ELR (cell line): ENCODE data around the gene SMARCA2.
A peak's percentile ranks its signal among the peaks of the same experiment; 100 is the strongest.
"Not testable (repeated sequence)": the region's sequence is repeated elsewhere in the genome, so short reads cannot be mapped to it uniquely, and the experiment has no call there.

ENCODE experiments used
- DNase-seq: peaks from one replicate; pipeline ENCODE4 v3.0.0-alpha.2; 2015; ENCODE audit warnings: low read depth

The SMARCA2 gene

DNA sequence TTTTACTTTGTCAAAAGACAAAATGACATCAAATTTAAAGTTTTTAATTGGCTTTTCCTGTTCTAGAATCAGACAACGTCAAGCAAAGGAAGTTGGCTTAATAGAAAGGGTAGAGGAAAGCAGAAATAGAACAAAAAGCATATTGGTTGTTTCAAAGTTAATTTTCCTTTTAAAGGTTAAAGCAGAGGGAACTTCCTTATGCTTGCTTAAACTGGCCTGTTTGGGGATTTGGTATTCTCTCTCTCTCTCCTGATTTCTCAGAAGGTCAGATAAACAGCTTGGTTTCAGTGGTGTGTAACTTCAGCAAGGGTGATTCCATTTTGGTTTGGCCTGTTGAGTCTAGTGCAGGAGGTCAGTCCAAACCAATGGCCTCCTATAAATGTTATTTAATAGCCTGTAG lies 127.1 kb downstream of the SMARCA2 start:
- DNase-seq = no peak

DNA sequence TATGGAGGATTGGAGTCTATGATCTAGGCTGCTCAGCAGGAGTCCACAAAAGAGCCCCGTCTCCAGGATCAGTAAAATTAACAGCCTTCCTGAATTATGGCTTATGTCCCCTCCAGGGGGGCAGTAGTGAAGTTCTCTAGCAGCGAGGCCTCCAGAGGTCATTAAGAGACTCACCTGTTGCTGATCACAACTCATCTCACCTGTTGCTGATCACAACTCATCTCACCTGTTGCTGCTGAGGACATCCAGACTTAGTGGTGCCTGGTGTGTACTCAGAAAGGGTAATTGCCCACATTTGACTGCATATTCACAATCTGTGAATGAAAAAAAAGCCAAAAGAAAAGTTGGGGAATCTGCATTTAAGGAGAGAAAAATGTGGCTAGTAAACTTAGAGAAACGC lies 129.5 kb downstream of the SMARCA2 start:
- DNase-seq = no peak

DNA sequence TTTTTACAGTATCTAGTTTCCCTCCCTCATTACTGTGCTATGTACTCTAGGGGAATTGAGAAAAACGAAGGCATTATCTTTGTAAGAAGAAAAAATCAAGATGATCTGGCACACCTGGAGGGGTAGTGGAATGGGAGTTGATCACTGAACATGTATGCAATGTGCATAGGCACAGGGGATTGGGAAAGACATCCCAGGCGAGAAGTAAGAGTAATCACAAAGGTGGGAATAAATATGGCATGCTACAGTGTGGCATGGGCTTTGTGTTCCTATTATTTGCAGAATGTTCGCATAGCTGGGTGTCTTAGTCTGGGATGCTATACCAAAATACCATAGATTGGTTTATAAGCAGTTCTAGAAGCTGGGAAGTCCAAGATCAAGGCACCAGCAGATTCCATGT lies 130.6 kb downstream of the SMARCA2 start:
- no peak for DNase-seq

DNA sequence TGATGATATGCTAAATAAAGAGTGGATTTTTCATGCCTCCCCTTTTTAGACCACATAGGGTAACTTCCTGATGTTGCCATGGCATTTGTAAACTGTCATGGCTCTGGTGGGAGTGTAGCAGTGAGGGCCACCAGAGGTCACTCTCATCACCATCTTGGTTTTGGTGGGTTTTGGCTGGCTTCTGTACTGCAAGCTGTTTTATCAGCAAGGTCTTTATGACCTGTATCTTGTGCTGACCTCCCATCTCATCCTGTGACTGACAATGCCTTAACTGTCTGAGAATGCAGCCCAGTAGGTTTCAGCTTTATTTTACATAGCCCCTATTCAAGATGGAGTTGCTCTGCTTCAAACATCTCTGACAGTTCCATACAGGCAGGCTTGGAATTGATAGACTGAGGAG lies 131.6 kb downstream of the SMARCA2 start:
- not testable (repeated sequence) for DNase-seq

DNA sequence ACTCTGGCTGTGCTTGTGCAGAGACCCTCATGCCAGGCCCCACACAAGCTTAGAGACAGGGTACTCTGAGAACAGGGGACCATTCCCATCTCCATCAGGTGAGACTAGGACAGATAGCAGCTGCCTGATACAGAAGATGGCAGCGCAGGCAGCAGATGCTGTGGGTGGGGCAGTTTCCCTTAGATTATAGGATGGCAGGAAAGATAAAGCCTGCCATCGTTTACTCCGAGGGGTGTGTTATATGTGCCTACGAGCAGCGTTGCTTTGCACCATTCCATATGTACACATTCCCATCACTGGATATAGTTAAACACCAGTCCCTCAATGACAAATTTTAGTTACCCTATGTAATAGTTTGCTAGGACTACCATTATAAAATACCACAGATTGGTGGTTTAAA lies 135.2 kb downstream of the SMARCA2 start:
- no peak for DNase-seq

DNA sequence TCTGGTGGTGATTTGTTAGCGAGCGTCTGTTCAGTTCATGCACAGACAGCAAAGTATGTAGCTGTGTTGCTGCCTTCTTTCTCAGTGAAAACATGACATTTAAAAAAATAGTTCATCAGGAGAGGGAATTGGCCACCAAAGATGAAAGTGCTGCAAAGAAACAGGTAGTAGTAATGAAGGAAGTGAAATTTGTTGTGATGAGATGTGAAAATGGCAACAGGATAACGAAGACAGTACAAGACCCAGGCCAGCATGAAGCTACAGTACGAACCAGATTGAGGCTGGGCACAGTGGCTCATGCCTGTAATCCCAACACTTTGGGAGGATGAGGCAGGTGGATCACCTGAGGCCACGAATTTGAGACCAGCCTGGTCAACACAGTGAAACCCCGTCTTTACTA lies 136.0 kb downstream of the SMARCA2 start:
- no peak for DNase-seq

DNA sequence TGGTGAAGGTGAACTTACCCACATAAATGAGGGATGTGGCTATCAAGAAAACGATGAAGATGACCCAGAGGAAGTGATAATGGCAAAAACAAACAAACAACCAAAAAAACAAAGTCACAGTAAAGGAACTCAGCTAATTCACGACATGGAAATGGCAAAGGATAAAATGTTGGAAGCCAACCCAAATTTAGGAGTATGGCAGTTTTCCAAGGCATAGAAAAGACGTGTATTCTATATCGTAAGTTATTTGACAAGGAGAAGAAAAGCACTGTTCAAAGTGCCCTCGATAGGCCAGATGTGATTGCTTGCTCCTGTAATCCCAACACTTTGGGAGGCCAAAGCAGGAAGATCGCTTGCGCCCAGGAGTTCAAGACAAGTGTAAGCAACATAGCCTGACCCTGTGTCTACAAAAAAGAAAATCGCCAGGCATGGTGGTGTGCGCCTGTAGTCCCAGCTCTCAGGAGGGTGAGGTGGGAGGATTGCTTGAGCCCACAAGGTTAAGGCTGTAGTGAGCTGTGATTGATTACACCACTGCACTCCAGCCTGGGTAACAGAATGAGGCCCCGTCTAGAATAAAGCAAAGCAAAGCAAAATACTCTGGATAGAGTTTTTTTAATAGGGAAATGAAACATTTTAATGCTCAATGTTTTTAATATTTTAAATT lies 138.0 kb downstream of the SMARCA2 start:
- DNase-seq = no peak

DNA sequence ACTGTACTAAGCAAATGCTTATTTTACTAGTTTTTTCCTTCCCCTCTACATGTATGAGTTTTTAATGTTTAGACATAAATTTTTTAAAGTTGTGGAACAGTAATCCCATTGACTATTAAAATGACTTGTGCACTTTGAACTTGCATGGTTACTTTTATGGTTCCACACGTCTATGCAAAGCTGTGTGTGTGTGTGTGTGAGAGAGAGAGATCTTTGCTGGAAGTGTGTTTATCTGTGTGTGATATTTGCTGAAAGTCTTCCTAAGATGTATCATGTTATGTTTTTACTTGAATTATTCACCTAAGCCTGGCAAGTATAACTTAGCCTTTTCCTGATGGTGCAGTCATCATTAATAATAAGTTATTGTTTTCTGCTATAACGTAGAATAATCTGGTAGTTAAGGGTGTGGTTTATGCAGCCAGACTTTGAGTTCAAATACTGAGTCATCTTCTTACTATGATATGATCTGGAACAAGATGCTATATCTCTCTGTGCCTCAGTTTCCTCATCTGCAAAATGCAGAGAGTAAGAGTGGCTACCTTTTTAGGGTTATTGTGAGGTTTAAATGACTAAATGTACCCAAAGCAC lies 138.6 kb downstream of the SMARCA2 start:
- DNase-seq = no peak

DNA sequence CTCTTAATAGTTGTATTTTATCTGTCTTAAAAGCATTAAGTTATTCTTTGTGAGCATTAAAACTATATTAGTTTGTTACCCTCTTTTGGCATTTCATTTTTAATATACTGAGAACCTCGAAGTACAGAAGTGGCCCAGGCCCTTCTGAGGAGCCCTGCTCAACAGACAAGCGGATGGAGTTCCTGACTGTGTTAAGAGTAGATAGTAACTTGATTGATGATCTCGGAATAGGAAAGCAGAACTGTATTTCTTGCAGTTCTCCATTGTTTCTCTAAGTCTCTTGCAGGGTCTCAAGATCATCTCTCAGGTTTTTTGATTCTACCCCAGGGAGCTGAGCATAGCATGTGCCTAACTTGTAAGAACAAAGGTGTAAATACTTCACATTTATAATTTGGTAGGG lies 139.6 kb downstream of the SMARCA2 start:
- DNase-seq = no peak

DNA sequence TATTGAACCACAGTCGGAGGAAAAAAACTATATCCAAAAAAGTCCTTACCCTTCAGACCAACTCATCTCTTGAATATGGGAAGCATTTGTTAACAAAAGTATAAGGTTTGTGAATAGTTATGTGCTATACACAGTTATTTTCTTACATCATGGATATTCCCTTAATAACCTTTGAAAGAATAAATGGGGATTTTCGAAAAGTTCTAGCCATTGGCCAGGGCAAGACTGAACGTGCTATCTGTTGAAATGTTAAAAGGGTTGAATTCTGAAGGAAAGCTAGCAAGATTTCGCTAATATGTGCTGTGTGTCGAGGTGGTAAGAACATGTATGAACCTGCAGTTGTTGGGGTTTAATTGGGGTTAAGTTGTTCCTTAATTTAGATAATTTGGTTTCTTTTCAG lies 140.8 kb downstream of the SMARCA2 start:
- no peak for DNase-seq

DNA sequence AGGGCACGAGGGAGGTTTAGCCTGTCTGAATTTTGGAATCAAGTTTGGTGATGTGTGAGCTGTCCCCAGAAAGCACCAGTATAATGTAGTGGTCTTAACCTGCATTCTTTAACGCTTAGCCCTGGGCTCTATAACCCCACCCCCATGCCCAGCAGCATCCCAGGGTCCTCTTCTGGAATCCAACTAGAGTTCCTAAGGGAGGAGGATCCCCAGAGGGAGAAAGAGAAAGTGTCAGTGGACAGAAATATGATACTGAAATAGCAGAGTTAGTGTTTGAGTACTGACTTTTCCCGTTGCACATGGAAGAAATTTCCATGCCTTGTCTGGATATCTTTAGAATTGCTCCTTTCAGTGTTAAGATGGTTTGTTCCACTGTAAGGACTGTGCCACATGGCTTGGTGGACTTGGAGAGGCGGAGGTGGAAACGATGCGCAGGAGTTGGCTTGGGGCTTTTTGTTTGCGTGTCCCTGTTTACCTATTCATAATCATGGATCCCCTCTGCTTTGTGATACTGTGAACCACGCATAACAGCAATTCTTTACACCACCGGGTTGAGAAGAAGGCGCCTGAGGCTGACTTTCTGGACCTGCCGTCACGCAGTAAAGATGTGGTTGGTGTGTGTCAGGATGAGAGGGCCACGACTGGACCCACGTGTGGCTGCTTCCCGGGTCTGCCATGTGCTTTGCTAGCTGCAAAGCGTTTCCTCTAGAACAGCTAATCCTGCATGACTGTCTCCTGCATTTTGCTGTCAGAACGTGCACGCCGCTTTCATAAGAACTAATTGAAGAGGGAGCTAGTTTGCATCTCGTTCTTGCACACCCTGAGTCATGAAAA lies 142.3 kb downstream of the SMARCA2 start:
- DNase-seq = peak; percentile 84

DNA sequence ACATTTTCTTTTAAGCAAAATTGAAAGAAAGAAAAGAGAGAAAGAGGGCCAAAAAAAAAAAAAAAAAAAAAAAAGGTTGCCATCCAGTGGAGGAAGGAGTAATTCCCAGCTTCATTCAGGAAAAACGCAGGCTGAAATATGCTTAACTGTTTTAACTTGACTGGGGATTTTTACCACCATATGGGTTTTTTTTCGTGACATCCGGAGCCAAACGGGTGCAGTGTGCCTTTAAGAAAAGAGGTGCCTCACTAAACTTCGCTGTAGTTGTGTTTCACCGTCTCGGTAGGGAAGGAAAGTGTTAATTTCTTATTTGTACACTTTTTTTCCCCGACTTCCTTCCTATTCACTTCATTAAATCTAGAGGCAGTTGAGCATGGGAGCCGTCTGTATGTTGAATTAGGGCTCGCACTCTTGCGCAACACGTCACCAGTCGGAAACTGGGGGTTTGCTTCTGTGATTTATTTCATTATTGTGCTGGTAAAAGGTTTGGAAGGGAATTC lies 143.0 kb downstream of the SMARCA2 start:
- DNase-seq = peak; percentile 67

DNA sequence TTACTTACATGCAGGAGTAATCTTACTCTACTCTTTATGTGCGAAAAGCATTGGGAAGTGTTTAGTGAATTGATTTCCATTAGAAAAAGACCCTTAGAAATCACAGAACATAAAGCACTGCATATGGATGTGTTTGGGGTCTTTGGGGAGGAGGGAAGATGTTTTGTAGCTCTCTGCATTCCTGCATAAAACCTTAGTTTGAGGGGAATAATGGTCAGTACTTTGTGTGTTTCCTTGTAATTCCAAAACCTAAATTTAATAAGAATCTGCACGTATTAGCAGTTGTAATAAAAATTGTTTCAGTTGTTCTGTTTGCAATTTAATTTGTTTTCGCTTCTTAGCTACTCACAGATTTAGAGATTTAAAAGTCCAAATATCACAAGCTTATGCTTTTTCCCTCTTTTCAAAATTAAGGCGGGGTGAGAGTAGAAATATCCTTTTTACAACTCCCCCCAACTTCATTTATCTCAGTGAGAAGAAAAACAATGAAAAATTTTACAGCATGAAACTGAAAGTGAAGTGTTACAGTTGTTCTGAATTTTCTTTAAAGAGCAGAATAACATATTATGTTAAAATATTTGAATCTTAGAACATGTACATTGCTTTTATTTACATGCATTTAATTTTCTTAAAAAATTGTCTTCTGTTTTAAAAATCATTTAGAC lies 143.8 kb downstream of the SMARCA2 start:
- DNase-seq = peak; percentile 15

DNA sequence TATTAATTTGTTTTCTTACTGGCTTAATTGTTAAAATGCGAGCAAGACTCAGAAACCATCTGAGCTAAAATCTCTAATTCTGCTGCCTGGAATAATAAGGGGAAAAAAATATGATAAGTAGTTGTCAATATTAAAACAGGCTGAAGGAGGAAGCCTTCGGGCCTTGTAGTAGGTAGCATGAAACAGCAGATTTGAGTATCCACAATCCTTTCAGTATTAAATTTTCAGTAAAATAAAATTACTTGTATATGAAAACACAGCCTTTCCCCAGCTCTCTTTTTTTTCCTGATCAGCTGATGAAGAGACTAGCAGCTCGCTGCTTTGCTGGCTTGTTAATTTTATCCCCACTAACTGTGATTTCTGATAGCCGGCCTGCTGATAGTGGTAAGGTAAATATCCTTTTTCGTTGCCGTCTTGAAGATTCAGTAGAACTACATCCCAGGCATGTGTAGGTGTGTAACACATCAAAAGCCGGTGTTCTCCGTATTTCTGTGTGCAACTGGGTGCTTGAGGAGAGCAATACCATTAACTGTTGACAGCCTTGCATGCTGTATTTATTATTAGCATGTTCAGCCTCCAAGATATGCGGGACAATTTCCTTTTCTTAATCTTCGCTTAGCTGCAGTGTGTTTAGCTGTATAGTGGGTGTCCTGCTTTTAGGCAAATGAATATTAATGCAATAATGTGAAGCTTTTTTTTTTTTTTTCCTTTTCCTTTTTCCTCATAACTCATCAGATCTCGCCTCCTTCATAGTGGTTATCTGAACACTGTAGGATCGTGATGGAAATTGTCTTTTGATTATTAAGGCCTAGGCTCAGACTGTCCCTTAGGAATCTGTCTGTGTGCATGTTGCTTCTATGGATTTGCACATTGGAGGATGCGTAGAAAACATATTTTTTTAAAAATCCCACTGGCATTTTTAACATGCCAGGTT lies 144.6 kb downstream of the SMARCA2 start:
- peak; percentile 26 for DNase-seq

DNA sequence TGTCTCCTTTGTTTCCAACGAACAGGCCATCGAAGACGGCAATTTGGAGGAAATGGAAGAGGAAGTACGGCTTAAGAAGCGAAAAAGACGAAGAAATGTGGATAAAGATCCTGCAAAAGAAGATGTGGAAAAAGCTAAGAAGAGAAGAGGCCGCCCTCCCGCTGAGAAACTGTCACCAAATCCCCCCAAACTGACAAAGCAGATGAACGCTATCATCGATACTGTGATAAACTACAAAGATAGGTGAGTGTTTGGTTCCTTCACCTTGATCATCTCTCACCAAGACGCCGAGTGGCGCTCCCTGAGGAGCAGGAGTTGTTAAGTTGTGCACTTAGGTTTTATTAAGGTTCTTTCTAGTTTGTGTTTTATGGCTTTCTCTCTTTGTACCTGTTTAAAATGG lies 146.5 kb downstream of the SMARCA2 start:
- no peak for DNase-seq

DNA sequence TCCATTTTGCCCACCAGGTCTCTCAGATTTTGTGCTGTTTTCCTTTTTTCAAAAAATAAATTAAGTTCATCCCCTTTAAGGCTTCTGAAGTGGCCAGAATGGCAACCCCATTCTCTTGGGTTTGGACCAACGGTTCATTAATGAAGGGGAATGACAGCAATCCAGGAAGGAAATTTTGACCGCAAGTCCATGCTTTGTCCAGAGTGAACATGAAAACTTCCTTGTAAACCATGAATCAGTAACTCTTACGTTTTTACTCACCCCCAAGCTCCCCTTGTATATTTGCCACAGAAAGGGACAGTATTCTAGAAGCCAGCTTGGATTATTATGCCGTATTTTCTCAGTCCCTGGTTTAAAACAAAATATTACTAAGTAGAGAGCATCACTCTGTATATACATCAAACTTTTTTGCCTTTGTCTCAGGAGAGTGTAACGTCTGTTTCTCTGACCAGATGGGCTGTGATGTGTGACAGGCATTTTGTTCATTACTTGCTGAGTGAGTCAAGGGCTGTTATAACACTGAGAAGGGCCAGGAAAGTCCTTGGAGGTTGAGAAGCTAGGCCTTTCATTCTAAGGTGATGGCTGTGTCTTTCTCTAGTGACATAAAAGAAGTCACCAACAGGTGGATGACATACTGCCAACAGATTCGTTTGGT lies 148.2 kb downstream of the SMARCA2 start:
- DNase-seq = no peak

DNA sequence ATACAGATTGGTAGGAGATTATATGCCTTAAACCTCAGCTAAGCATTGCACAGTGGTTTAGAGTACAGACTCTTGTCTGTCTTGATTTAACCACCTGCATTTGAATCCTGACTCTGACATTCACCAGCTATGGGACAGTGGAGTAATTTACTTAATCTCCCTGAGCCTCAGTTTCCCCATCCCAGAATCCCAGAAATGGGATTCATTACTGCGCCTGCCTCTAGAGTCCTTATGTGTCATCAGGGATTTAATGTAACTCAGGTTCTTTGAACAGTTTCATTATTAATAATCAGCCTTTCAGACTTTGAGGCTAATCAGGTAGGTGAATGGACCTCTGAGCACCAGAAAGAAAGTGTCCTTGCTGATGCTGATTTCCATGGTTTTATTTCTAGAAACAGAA lies 149.1 kb downstream of the SMARCA2 start:
- DNase-seq = no peak

DNA sequence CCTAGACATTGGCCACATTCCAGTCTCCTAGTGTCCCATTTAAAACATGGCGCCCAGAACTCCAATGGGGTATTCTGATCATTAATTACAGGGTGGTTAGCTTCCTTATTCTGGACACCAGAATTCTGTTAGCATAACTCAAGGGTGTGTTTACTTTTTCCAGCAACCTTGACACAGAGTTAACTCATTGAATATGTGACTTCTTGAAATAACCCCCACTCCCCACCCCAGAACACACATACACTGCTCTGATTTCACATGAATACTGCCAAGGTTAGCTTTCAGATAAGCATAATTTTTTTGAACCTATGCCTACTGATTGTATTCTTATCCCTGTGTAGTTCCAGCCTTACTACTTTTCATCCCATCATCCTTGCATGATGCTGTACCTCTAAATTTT lies 151.1 kb downstream of the SMARCA2 start:
- DNase-seq = no peak

DNA sequence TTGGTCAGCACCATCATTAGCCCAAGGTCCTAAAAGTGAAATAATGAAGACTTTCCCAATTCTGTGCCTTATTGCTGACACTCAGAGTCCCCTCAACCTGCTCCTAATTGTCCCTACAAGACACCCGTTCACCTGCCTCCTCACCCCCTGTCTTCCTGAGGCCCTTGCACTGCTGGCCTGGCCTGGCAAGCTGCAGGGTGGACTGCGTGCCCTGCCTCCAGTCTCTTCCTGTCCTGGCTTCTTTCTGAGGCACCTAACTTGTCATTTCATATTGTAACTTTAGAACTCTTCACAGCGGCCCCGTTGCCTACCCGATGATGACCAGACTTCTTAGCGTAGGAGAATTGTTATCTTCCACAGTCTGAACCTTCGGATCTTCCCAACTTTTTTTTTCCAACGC lies 153.9 kb downstream of the SMARCA2 start:
- DNase-seq = no peak

DNA sequence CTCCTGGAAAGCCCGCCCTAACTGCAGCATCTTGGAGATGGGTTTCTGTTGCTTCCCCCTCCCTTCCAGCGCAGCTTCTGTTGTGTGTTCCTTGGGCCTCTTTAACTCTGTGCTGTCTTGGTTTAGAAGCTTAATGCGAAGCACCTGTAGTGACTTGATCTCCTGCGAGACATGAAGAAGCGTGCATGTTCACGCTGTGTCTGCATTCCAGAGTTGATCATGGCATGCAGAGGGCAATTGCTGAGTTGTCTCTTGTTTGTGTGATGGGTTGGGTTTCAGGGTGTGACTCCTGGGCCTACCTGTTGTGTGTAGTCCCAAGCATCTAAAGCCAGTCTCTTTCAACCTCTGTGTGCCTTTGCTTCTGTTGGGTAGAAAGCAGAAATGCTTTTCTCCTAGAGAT lies 155.6 kb downstream of the SMARCA2 start:
- DNase-seq = no peak

DNA sequence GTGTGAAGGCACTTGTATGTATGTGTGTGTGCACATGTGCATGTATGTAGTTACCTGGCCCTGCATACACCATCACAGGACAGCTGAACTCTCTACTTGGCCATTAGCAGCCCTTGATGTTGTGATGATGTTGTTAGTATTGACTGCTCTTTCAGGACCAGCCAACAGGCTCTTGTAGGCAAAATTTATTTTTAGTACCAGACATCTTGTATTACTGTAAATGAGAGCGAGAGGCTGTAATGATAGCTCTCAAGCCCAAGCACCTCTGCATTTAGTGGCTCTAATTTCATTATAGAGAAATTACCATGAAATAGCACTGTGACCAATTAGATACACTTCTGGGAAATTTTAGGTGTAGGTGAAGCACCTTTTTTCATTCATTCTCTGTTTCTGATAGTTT lies 158.0 kb downstream of the SMARCA2 start:
- no peak for DNase-seq
